ENCODE data around the gene PROZ. TPM values are rescaled to one million over a fixed set of nuclear protein-coding genes. Genes with fewer than 3 reads are reported as not detected.
A peak's percentile ranks its signal among the peaks of the same experiment; 100 is the strongest.

Gene PROZ
- total and polyA plus RNA-seq, 9 of the 15 experiments (the other 6 are each of a cell fraction or from before 2014, with no cell fraction given), result not detected

GRCh38 chr13:113153810-113154748, 4.4 kb upstream of the PROZ start (continued):
- TF ChIP-seq MAZ (CRISPR knock-in tag; conservative IDR thresholded peaks at IDR 0.05 in 1 of 2, IDR thresholded peaks at IDR 0.05 in 1 of 2), result peak in 1 of 2 experiments; percentile 34; a peak in 1 of 4 replicates
- TF ChIP-seq USF1 (CRISPR knock-in tag; IDR thresholded peaks at IDR 0.05), result peak; percentile 86
- TF ChIP-seq PPARD (CRISPR knock-in tag; IDR thresholded peaks at IDR 0.05), result no peak
- peak; percentile 74 for TF ChIP-seq POLR2G (IDR thresholded peaks at IDR 0.05; ENCODE audit: low read depth, low read length)
- TF ChIP-seq, protein P1, sequence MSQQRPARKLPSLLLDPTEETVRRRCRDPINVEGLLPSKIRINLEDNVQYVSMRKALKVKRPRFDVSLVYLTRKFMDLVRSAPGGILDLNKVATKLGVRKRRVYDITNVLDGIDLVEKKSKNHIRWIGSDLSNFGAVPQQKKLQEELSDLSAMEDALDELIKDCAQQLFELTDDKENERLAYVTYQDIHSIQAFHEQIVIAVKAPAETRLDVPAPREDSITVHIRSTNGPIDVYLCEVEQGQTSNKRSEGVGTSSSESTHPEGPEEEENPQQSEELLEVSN (IDR thresholded peaks at IDR 0.05; ENCODE audit: borderline replicate concordance in 1 of 2, extremely low read depth in 1 of 2, insufficient read depth in 1 of 2, insufficient read length in 1 of 2, low read depth in 1 of 2, low read length in 1 of 2, poor library complexity in 1 of 2, severe bottlenecking in 1 of 2), result peak in 1 of 2 experiments; percentile 68
- TF ChIP-seq NFRKB (IDR thresholded peaks at IDR 0.05; ENCODE audit: low read depth), result 0 out of 2 replicates have a peak, but pooled peaks have one; percentile 45
- TF ChIP-seq CREM (IDR thresholded peaks at IDR 0.05; ENCODE audit: low read depth), result 0 out of 2 replicates have a peak, but pooled peaks have one; percentile 23
- TF ChIP-seq POLR2H (tag; IDR thresholded peaks at IDR 0.05; ENCODE audit: low read depth), result peak; percentile 61
- TF ChIP-seq PHF8 (IDR thresholded peaks at IDR 0.05; ENCODE audit: borderline replicate concordance, low read length), result peak; percentile 38; the same call in 1 of the 2 replicates
- no peak for TF ChIP-seq CBFA2T3 (IDR thresholded peaks at IDR 0.05)
- TF ChIP-seq ZFX (CRISPR knock-in tag; IDR thresholded peaks at IDR 0.05), result peak; percentile 59
- TF ChIP-seq TAF1 (IDR thresholded peaks at IDR 0.05; ENCODE audit: control insufficient read depth, extremely low read depth, insufficient read depth, low read length, severe bottlenecking), result peak; percentile 65
- TF ChIP-seq POLR2AphosphoS5 (IDR thresholded peaks at IDR 0.05; ENCODE audit: control insufficient read depth, insufficient read depth, low read depth, low read length), result peak; percentile 78; the same call in 1 of the 2 replicates
- TF ChIP-seq PCBP1 (IDR thresholded peaks at IDR 0.05; ENCODE audit: low read depth, low read length, poor library complexity, severe bottlenecking), result no peak
- peak; percentile 39 for TF ChIP-seq POLR2B (IDR thresholded peaks at IDR 0.05; ENCODE audit: low read depth, partially characterized antibody)
- peak; percentile 48 for TF ChIP-seq SUPT5H (IDR thresholded peaks at IDR 0.05)
- peak; percentile 62; the same call in 1 of the 2 replicates for TF ChIP-seq RBFOX2 (IDR thresholded peaks at IDR 0.05; ENCODE audit: low read depth, low read length)
- peak; percentile 82 for TF ChIP-seq KDM5B (IDR thresholded peaks at IDR 0.05; ENCODE audit: insufficient replicate concordance, low read depth, low read length)
- TF ChIP-seq NFXL1 (CRISPR knock-in tag; IDR thresholded peaks at IDR 0.05), result no peak
- TF ChIP-seq LEF1 (IDR thresholded peaks at IDR 0.05), result peak; percentile 33; the same call in 1 of the 2 replicates
- TF ChIP-seq CBFA2T2 (conservative IDR thresholded peaks at IDR 0.05), result 0 out of 2 replicates have a peak, but pooled peaks have one; percentile 2
- TF ChIP-seq MBD2 (IDR thresholded peaks at IDR 0.05; ENCODE audit: borderline replicate concordance, low read depth), result 0 out of 2 replicates have a peak, but pooled peaks have one; percentile 36
- peak; percentile 47; the same call in 1 of the 2 replicates for TF ChIP-seq L3MBTL2 (IDR thresholded peaks at IDR 0.05)
- no peak for TF ChIP-seq MYBL2 (IDR thresholded peaks at IDR 0.05; ENCODE audit: low read depth)
- no peak for TF ChIP-seq MYBL2 (CRISPR knock-in tag; IDR thresholded peaks at IDR 0.05; ENCODE audit: borderline replicate concordance)

Measured in K562 (cell line).